ENCODE results near the gene KIF11. TPM values are rescaled to one million over a fixed set of nuclear protein-coding genes. Genes with fewer than 3 reads are reported as not detected.

The KIF11 gene
- polyA plus RNA-seq, 3 donors: 0.07 to 0.55 (median 0.40) TPM

DNA sequence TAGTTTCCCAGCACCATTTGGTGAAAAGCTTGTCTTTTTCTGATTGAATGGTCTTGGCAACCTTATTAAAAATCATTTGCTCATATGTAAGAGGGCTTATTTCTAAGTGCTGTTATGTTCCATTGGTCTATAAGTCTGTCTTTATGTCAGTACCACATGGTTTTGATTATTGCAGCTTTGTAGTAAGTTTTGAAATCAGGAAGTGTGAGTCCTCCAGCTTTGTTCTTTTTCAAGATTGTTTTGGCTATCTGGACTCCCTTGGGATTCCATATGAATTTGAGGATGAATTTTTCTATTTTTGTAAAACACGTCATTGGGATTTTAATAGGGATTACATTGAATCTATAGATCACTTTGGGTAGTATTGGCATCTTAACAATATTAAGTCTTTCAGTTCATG lies 5.4 kb downstream of the KIF11 start:
- TF ChIP-seq, protein P1, sequence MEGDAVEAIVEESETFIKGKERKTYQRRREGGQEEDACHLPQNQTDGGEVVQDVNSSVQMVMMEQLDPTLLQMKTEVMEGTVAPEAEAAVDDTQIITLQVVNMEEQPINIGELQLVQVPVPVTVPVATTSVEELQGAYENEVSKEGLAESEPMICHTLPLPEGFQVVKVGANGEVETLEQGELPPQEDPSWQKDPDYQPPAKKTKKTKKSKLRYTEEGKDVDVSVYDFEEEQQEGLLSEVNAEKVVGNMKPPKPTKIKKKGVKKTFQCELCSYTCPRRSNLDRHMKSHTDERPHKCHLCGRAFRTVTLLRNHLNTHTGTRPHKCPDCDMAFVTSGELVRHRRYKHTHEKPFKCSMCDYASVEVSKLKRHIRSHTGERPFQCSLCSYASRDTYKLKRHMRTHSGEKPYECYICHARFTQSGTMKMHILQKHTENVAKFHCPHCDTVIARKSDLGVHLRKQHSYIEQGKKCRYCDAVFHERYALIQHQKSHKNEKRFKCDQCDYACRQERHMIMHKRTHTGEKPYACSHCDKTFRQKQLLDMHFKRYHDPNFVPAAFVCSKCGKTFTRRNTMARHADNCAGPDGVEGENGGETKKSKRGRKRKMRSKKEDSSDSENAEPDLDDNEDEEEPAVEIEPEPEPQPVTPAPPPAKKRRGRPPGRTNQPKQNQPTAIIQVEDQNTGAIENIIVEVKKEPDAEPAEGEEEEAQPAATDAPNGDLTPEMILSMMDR (IDR thresholded peaks at IDR 0.05): no peak
- intact Hi-C loops (cut with micrococcal nuclease): loop anchor here (10.0 kb wide), 2 partner anchors 86 to 246 kb away; partner anchors contain the start of genes EXOC6 (in 1 of the 2) and HHEX (in 1 of the 2)
- H3K36me3 Mint-ChIP-seq: no peaks in the 10 kb centered on the region
- WGBS (ENCODE audit: insufficient coverage): no CpG with 5 or more reads among the region's 1 CpG
- DNase-seq: no peak
- peak overlapping the region; percentile 61 for H2AFZ ChIP-seq (ENCODE audit: insufficient read depth, low read depth, low read length, poor library complexity, severe bottlenecking)
- no peak overlapping the region for H3K9ac ChIP-seq (ENCODE audit: insufficient read depth, low read length, poor library complexity, severe bottlenecking)
- H3K4me1 ChIP-seq (ENCODE audit: control insufficient read depth in 1 of 2, insufficient read depth in 2 of 2, low read length in 2 of 2): peaks cover 22 to 35% of the 10 kb centered on the region in 2 donors
- H3K36me3 ChIP-seq (replicated peaks in 1 of 2; ENCODE audit: control insufficient read depth in 1 of 2, insufficient read depth in 2 of 2, low read length in 2 of 2): no peaks in the 10 kb centered on the region
- H3K4me1 Mint-ChIP-seq: peaks cover 61% of the 10 kb centered on the region
- peaks cover 0 to 1% (median 0%) of the 10 kb centered on the region in 3 donors for H3K27me3 Mint-ChIP-seq (ENCODE audit: low read depth in 3 of 3)
- H3K27ac Mint-ChIP-seq: peak overlapping the region in 6 of 7 donors; percentile 23 to 77 (median 46)
- H3K4me2 ChIP-seq (replicated peaks; ENCODE audit: extremely low read depth, low read length, poor library complexity, severe bottlenecking): no peak overlapping the region
- H3K79me2 ChIP-seq (ENCODE audit: insufficient read depth, low read length): peaks cover 100% of the 10 kb centered on the region
- no peaks in the 10 kb centered on the region for H3K27me3 ChIP-seq (ENCODE audit: control insufficient read depth in 2 of 2, insufficient read depth in 2 of 2, low read length in 2 of 2)
- no peaks in the 10 kb centered on the region for H4K20me1 ChIP-seq (ENCODE audit: insufficient read depth, low read length)
- H3K9me3 ChIP-seq (replicated peaks in 1 of 2; ENCODE audit: control insufficient read depth in 1 of 2, insufficient read depth in 1 of 2, low read length in 2 of 2): no peaks in the 10 kb centered on the region
- no peak overlapping the region for H3K4me3 ChIP-seq (replicated peaks in 1 of 3; ENCODE audit: low read depth in 2 of 3, low read length in 3 of 3)
- no peak overlapping the region for H3K4me3 Mint-ChIP-seq
- peak overlapping the region in 1 of 2 donors; percentile 56 for H3K27ac ChIP-seq (ENCODE audit: low read depth in 1 of 2, low read length in 2 of 2)
- H3K9me3 Mint-ChIP-seq: no peaks in the 10 kb centered on the region

DNA sequence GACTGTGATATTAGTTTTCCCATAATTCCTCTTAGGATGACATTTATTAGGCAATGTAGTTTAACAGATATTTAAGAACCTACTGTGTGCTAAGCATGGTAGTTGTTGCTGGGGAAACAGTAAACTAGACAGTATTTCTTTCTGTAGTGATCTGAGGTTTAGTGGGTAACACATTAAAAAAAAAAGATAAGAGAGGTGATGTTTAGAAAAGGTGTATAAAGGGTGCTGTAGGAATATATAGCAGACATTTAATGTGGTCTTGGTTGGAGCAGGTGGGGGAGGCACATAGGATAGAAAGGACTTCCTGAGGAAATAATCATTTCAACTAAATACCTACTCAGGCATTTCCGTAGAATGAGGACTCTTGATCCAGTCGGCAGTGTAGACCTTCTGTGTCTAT lies 11.9 kb downstream of the KIF11 start:
- Histone ChIP-seq H3K27me3 (ENCODE audit: control insufficient read depth in 2 of 2, insufficient read depth in 2 of 2, low read length in 2 of 2) (no peaks in the 10 kb centered on the region), H3K4me2 (replicated peaks; ENCODE audit: extremely low read depth, low read length, poor library complexity, severe bottlenecking) (no peak overlapping the region), H3K4me3 (replicated peaks in 1 of 3; ENCODE audit: low read depth in 2 of 3, low read length in 3 of 3) (no peak overlapping the region), H2AFZ (ENCODE audit: insufficient read depth, low read depth, low read length, poor library complexity, severe bottlenecking) (peak overlapping the region; percentile 43), H4K20me1 (ENCODE audit: insufficient read depth, low read length) (no peaks in the 10 kb centered on the region), H3K36me3 (replicated peaks in 1 of 2; ENCODE audit: control insufficient read depth in 1 of 2, insufficient read depth in 2 of 2, low read length in 2 of 2) (peaks cover 5 to 21% of the 10 kb centered on the region in 2 donors), H3K27ac (ENCODE audit: low read depth in 1 of 2, low read length in 2 of 2) (peak overlapping the region in 1 of 2 donors; percentile 66), H3K4me1 (ENCODE audit: control insufficient read depth in 1 of 2, insufficient read depth in 2 of 2, low read length in 2 of 2) (peaks cover 0 to 12% of the 10 kb centered on the region in 2 donors), H3K9ac (ENCODE audit: insufficient read depth, low read length, poor library complexity, severe bottlenecking) (no peak overlapping the region), H3K79me2 (ENCODE audit: insufficient read depth, low read length) (peaks cover 99% of the 10 kb centered on the region), H3K9me3 (replicated peaks in 1 of 2; ENCODE audit: control insufficient read depth in 1 of 2, insufficient read depth in 1 of 2, low read length in 2 of 2) (no peaks in the 10 kb centered on the region)
- Mint-ChIP-seq H3K4me1 (peaks cover 33% of the 10 kb centered on the region), H3K27ac (peak overlapping the region in 4 of 7 donors; percentile 24 to 67 (median 56)), H3K36me3 (peaks cover 22 to 37% of the 10 kb centered on the region in 2 donors), H3K9me3 (no peaks in the 10 kb centered on the region), H3K4me3 (no peak overlapping the region), H3K27me3 (ENCODE audit: low read depth in 3 of 3) (no peaks in the 10 kb centered on the region)
- intact Hi-C loops (cut with micrococcal nuclease): no loop called here
- DNase-seq: no peak
- WGBS (ENCODE audit: insufficient coverage): no CpG with 5 or more reads among the region's 2 CpGs
- TF ChIP-seq, protein P1 (IDR thresholded peaks at IDR 0.05): no peak
